ENCODE measurements around the gene DOLPP1.
"Not testable (repeated sequence)": the region's sequence is repeated elsewhere in the genome, so short reads cannot be mapped to it uniquely, and the experiment has no call there.

The DOLPP1 gene

GRCh38 chr9:129113645-129114304, 32.9 kb downstream of the DOLPP1 start:
- no peak for DNase-seq

- no peak for DNase-seq
Observed at GRCh38 chr9:129118799-129119198, 37.9 kb downstream of the DOLPP1 start.

DNA sequence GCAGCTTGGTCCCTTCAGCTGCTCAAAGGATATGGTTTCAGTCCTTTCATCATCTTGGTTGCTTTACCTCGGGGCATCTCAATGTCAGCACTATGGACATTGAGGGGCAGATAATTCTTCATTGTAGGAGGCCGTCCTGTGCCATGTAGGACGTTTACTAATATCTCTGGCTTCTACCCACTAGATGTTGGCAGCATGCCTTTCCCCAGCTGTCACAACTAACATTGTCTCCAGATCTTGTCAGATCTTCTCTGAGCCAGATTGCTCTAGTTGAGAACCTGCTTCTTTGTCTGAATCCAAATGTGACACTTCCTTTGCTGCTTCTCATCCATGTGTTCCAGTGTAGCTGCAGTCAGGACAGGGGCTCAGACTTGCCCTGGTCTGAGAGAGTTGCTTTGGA, 40.6 kb downstream of the DOLPP1 start:
- no peak for DNase-seq

DNA sequence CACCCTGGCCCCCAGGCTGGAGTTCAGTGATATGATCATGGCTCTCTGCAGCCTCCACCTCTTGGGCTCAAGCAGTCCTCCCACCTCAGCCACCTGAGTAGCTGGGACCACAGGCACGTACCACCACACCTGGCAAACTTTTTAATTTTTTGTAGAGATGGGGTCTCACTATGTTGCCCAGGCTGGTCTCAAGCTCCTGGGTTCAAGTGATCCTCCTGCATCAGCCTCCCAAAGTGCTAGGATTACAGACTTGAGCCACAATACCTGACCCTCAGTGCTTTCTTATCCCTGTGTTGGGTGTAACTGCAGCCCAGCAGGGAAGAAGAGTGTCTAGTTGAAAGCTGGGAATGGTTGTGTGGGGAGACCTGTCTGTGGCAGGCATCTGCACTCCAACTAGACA, 41.2 kb downstream of the DOLPP1 start:
- no peak for DNase-seq

DNA sequence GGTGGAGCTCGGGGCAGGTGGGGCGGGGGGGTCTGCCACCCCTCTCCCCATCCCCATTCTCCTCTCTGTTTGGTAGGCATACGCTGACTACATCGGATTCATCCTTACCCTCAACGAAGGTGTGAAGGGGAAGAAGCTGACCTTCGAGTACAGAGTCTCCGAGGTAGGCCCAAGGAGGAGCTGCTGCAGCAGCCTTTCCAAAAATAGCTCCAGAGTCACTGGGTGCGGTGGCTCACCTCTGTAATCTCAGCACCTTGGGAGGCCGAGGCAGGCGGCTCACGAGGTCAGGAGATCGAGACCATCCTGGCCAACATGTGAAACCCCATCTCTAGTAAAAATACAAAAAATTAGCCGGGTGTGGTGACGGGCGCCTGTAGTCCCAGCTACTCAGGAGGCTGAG, 42.1 kb downstream of the DOLPP1 start:
- DNase-seq = not testable (repeated sequence)

GRCh38 chr9:129124506-129125069, 43.7 kb downstream of the DOLPP1 start:
- DNase-seq = no peak

DNA sequence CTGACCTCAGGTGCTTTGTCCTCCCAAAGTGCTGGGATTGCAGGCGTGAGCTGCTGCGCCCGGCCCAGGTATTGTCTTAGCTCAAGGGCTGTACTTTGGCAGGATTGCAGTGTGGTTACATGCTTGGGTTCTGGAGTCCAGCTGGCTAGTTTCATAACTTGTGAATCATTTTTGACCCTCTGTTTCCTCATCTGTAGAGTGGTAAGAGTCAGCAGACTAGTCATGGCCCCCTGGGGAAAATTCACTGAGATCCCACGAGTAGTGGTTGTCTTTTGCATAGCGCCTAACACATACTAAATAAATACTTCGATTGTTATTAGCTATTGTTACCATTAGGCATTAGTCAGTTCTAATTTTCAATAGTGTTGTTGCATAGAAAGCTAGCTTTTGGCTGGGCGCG, 44.6 kb downstream of the DOLPP1 start:
- DNase-seq = no peak

DNA sequence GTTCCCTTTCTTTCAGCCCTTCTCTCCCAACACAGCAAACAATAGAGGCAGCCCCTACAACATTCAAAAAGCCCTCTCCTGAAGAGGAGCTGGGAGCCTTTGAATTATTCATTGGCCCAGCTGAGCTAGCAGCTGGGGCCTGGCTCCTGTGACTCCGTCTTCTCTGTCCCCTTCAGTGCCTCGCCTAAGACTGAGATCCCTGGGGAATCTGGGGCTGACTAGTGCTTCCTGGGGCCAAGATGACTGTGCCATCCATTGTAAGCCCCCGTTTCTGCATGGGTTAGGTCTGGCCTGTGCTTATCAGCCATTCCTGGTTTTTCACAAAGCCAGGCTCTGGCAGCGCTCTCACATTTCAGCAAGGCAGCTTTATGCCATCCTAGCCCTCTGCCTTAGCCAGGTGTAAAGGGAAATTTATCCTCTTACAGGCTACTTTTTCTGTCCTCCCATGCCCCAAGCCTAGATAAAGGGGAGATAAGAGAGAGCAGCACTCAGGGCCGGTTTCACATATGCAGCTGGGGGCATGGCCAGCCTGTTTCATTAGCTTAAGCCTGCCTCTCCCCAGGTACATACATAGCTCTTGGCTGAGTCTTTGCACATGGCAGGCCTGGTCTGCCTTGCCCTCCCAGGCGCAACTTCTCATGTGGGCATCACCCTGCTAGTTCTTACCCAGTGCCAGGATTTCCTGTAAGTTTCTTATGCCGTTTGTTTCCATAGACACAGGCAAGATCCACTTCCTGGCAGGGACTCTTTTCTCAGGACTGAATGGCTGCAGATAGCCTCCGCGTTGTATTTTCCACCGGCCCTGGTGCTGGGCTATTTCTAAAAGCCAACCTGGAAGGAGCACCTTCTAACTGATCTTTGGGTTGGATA, 46.1 kb downstream of the DOLPP1 start:
- DNase-seq = no peak

DNA sequence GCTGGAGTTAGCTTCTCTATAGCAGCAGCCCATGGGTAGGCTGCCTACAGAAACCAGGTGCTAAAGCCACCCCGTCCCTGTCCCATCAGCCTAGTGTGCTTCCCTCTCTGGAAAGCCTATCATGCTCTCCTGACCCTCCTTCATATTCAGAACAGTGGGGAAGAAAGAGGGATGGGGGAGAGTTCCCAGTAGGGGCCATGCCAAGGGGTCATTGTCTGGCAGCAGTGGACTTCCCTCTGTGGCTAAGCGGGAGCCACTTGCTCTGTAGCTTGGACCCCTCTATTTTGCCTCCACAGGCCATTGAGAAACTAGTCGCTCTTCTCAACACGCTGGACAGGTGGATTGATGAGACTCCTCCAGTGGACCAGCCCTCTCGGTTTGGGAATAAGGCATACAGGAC, 47.8 kb downstream of the DOLPP1 start:
- DNase-seq = no peak

- not testable (repeated sequence) for DNase-seq
Observed at GRCh38 chr9:129130271-129130670, 49.4 kb downstream of the DOLPP1 start.

GRCh38 chr9:129130791-129131190, 49.9 kb downstream of the DOLPP1 start:
- no peak for DNase-seq

DNA sequence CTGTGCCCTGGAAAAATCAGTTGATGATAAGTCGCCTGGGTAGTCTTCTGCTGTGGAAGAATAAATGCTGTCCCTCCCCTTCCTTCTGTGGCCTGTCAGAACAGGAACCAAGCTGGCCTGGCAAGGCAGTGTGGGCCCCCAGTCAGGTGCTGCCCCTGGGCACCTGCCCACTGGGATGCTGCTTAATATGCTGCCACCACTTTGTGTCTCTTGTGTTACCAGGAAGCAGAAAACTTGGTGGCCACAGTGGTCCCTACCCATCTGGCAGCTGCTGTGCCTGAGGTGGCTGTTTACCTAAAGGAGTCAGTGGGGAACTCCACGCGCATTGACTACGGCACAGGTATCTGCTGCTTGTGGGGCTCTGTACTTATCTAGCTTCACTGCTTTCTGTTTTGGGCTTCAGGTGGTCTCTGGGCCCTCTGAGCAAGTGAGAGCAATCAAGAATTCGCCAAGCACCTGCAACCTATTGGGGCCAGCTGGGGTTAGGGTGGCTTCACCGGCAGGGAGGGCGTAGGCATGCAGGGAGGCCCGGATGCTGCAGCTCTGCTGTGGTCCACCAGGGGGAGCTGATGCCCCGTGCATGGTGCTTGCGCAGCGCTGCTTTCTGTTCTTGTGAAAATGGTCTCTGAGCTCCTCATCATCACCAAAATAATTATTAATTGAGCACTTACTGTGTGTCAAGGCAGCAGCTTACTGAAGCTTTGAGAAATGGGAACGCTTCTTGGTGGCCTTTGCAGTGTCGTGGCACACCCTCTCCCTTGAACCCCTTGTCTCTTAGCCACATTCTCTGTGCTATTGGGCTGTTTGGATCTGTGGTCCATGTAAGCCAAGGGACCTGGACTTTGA, 50.6 kb downstream of the DOLPP1 start:
- DNase-seq = peak; percentile 94

DNA sequence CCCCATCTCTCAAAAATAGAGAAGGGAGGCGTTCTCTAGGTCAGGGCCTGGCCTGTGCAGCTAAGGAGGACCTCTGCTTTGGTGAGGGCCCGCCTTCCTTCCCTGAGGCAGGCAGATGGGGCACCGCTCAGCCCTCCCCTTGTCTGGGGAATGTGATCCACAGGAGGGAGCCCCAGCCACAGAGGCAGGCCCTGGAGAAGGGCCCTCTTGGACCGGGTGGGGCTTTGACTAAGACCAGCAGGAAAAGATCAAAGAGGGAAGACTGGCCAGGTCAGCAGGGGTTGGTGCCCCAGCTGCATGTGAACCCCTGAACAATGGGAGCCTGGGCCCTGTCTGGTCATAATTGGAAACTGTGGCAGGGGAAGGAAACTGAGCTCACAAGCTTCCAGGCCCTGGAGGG, 52.2 kb downstream of the DOLPP1 start:
- DNase-seq = no peak

DNA sequence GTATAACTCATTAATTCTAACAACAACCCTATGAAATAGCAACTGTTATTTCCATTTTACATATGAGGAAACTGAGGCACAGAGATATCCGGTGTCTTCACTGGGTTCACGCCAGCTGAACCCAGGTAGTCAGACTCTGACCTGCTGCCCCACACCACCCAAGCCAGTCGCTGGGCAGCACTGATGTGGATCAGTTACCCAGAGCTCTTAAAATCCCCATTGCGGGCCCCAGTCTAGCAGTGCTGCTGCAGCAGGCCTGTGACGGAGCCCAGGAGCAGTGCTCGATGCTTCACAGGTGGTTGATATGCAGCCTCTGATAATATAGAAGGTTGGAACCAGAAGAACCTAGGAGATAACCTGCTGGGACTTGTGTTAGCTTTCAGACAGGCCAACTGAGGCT, 54.6 kb downstream of the DOLPP1 start:
- DNase-seq = no peak

- no peak for DNase-seq
Observed at GRCh38 chr9:129136446-129137035, 55.6 kb downstream of the DOLPP1 start.

GRCh38 chr9:129137292-129138143, 56.6 kb downstream of the DOLPP1 start:
- DNase-seq = no peak

DNA sequence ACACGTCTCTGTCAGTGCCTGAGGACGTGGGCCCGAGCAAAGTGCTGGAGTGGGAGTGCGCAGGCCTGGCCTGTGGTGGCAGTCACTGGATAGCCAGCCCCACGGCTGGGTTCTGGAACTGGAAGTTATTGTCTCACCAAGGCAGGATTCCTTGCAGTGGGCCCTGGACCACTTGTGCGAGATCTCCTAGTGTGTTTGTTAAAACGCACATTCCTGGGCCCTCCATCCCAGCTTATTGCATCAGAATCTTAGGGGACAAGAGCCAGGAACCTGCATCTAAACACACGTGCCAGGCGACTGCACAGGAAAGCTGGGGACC, 57.2 kb downstream of the DOLPP1 start:
- no peak for DNase-seq

- DNase-seq = peak; percentile 57
Observed at GRCh38 chr9:129138476-129139232, 57.7 kb downstream of the DOLPP1 start.

GRCh38 chr9:129139233-129139992, 58.5 kb downstream of the DOLPP1 start:
- peak; percentile 77 for DNase-seq

- peak; percentile 81 for DNase-seq
Observed at GRCh38 chr9:129139993-129140396, 59.1 kb downstream of the DOLPP1 start.

Data from activated CD8-positive, alpha-beta memory T cell treated with anti-CD3 and anti-CD28 coated beads, Interleukin-2, amount 50 U/mL, for 48 hours (primary cell).